GM12878 (cell line): ENCODE data around the gene RIMBP2. TPM values are rescaled to one million over a fixed set of nuclear protein-coding genes. Genes with fewer than 3 reads are reported as not detected.

ENCODE experiments used
- ATAC-seq: fragments of 200-7000 bp; cut with Tn5 transposase; 3 replicates; pipeline ENCODE4 v1.9.1; 2020; ENCODE audit warnings: mild to moderate bottlenecking, moderate library complexity
- BruUV-seq: library from RNA; stranded (reverse); fragments of 400-500 nt; replicated peaks from 2 replicates; lab custom pipeline; 2021; lab: Mats Ljungman, UMichigan
- CTCF ChIA-PET: fragments of 300-600 bp; sonication (Branson Sonifier 250); formaldehyde crosslinking; extraction: SDS; loops from one replicate; lab custom pipeline; 2021; ENCODE audit warnings: inconsistent platforms; lab: Yijun Ruan, JAX
- POLR2A ChIA-PET: fragments of 350-600 bp; formaldehyde crosslinking; extraction: SDS; loops from one replicate; lab custom pipeline; 2021; ENCODE audit warnings: inconsistent platforms; lab: Charles Lee
- RAD21 ChIA-PET: fragments of 300-600 bp; sonication (Branson Sonifier 250); formaldehyde crosslinking; loops from one replicate; lab custom pipeline; 2023; ENCODE audit warnings: antibody characterized with exemption; ENCODE audit not compliant: unreplicated experiment; lab: Charles Lee
- SMC1A ChIA-PET: fragments of 300-600 bp; sonication (Branson Sonifier 250); formaldehyde crosslinking; loops from one replicate; lab custom pipeline; 2023; ENCODE audit not compliant: unreplicated experiment, uncharacterized antibody; lab: Charles Lee
- DNase-seq: peaks from one replicate; pipeline ENCODE4 v3.0.0-alpha.2; 2011; ENCODE audit warnings: low read depth, low spot score
- FAIRE-seq: peaks from 3 replicates; lab custom pipeline; 2011; peaks lifted over from hg19 to GRCh38; lab: Jason Lieb, UNC
- H2AFZ ChIP-seq: 2 replicates; pipeline ENCODE4 v1.6.0; 2011; ENCODE audit warnings: low read depth, low read length, control low read depth; ENCODE audit not compliant: control insufficient read depth
- H3K27ac ChIP-seq: 2 replicates; pipeline ENCODE4 v1.5.1; 2011; ENCODE audit warnings: control low read depth; ENCODE audit not compliant: control insufficient read depth, insufficient read depth
- H3K27me3 ChIP-seq, 2 experiments: replicated peaks in 1 of 2; 2 replicates each; pipeline versions ENCODE4 v1.6.0 to v1.6.1; 2011; ENCODE audit warnings: low read length in 1 of 2; ENCODE audit not compliant: control insufficient read depth in 2 of 2, insufficient read depth in 2 of 2
- H3K36me3 ChIP-seq, 2 experiments: 2 replicates each; pipeline ENCODE4 v1.5.1; 2011; ENCODE audit warnings: low read length in 1 of 2; ENCODE audit not compliant: control insufficient read depth in 2 of 2, insufficient read depth in 2 of 2
- H3K4me1 ChIP-seq: 2 replicates; pipeline ENCODE4 v1.6.1; 2011; ENCODE audit warnings: mild to moderate bottlenecking, low read length, moderate library complexity, mixed read lengths; ENCODE audit not compliant: control insufficient read depth, insufficient read depth
- H3K4me2 ChIP-seq: 2 replicates; pipeline ENCODE4 v1.6.0; 2011; ENCODE audit warnings: control low read depth; ENCODE audit not compliant: control insufficient read depth, insufficient read depth
- H3K4me3 ChIP-seq: fragments of 200-600 bp; sonication (generic); 2 replicates; pipeline ENCODE4 v1.5.1; 2016
- H3K79me2 ChIP-seq: 2 replicates; pipeline ENCODE4 v1.6.0; 2011; ENCODE audit warnings: low read length; ENCODE audit not compliant: control insufficient read depth, insufficient read depth
- H3K9ac ChIP-seq: 2 replicates; pipeline ENCODE4 v1.8.0; 2011; ENCODE audit warnings: low read length, control low read depth, mixed read lengths; ENCODE audit not compliant: control insufficient read depth, insufficient read depth
- H3K9me3 ChIP-seq: replicated peaks from 3 replicates; pipeline ENCODE4 v1.5.1; 2011; ENCODE audit warnings: mild to moderate bottlenecking, low read length; ENCODE audit not compliant: control insufficient read depth, insufficient read depth
- H4K20me1 ChIP-seq: 2 replicates; pipeline ENCODE4 v1.6.0; 2011; ENCODE audit not compliant: control insufficient read depth, insufficient read depth
- CBX3 ChIP-seq: fragments of 200-600 bp; sonication (generic); IDR thresholded peaks from 2 replicates; pipeline ENCODE4 v1.6.1; 2016; ENCODE audit warnings: low read depth, borderline replicate concordance
- E2F4 ChIP-seq: IDR thresholded peaks from 2 replicates; pipeline ENCODE4 v1.6.1; 2012; ENCODE audit warnings: low read depth, low read length, improper control_type of control experiment
- LARP7 ChIP-seq: fragments of 450-650 bp; IDR thresholded peaks from 2 replicates; pipeline ENCODE4 v1.6.1; 2017; ENCODE audit warnings: mild to moderate bottlenecking
- MEF2A ChIP-seq: IDR thresholded peaks from 2 replicates; pipeline ENCODE4 v1.6.1; 2011; ENCODE audit warnings: low read depth, mild to moderate bottlenecking, low read length, moderate library complexity; ENCODE audit not compliant: insufficient read depth
- MYB ChIP-seq: fragments of 150-350 bp; IDR thresholded peaks from 2 replicates; pipeline ENCODE4 v1.6.1; 2014; ENCODE audit warnings: mild to moderate bottlenecking, low read depth, low read length, borderline replicate concordance
- NBN ChIP-seq: fragments of 450-650 bp; IDR thresholded peaks from 2 replicates; pipeline ENCODE4 v1.6.1; 2016
- NFYB ChIP-seq: IDR thresholded peaks from 2 replicates; pipeline ENCODE4 v1.6.1; 2011; ENCODE audit warnings: low read depth, mild to moderate bottlenecking, low read length, improper control_type of control experiment, moderate library complexity; ENCODE audit not compliant: insufficient read depth
- NR2C1 ChIP-seq: fragments of 450-650 bp; IDR thresholded peaks from 2 replicates; pipeline ENCODE4 v1.6.1; 2017; ENCODE audit warnings: antibody characterized with exemption, mild to moderate bottlenecking, moderate library complexity
- NR2C2 ChIP-seq: IDR thresholded peaks from 2 replicates; pipeline ENCODE4 v1.6.1; 2011; ENCODE audit warnings: borderline replicate concordance, low read depth; ENCODE audit not compliant: control insufficient read depth, insufficient read length
- NR2F1 ChIP-seq: fragments of 450-650 bp; conservative IDR thresholded peaks from 2 replicates; pipeline ENCODE4 v1.6.1; 2017; ENCODE audit warnings: mild to moderate bottlenecking
- PAX8 ChIP-seq: fragments of 450-650 bp; IDR thresholded peaks from 2 replicates; pipeline ENCODE4 v1.6.1; 2017; ENCODE audit warnings: mild to moderate bottlenecking, moderate library complexity
- SKIL ChIP-seq: fragments of 450-650 bp; IDR thresholded peaks from 2 replicates; pipeline ENCODE4 v1.6.1; 2017; ENCODE audit warnings: mild to moderate bottlenecking, low read depth, inconsistent platforms; ENCODE audit not compliant: poor library complexity, severe bottlenecking
- SMC3 ChIP-seq: IDR thresholded peaks from 2 replicates; pipeline ENCODE4 v1.6.1; 2011; ENCODE audit warnings: low read length, improper control_type of control experiment, borderline replicate concordance
- SPI1 ChIP-seq: IDR thresholded peaks from 2 replicates; pipeline ENCODE4 v1.6.1; 2011; ENCODE audit warnings: low read depth, mild to moderate bottlenecking, low read length, moderate library complexity, borderline replicate concordance; ENCODE audit not compliant: insufficient read depth
- WRNIP1 ChIP-seq: IDR thresholded peaks from 2 replicates; pipeline ENCODE4 v1.6.1; 2011; ENCODE audit warnings: low read depth, low read length, improper control_type of control experiment, borderline replicate concordance
- YY1 ChIP-seq: IDR thresholded peaks from 2 replicates; pipeline ENCODE4 v1.6.1; 2011; ENCODE audit warnings: low read depth, mild to moderate bottlenecking, low read length
- ZBTB33 ChIP-seq: fragments of 450-650 bp; IDR thresholded peaks from 2 replicates; pipeline ENCODE4 v1.6.1; 2017; ENCODE audit warnings: mild to moderate bottlenecking
- ZNF207 ChIP-seq: fragments of 450-650 bp; IDR thresholded peaks from 2 replicates; pipeline ENCODE4 v1.6.1; 2014; ENCODE audit warnings: antibody characterized with exemption, mild to moderate bottlenecking, borderline replicate concordance
- ZNF24 ChIP-seq: fragments of 450-650 bp; IDR thresholded peaks from 2 replicates; pipeline ENCODE4 v1.6.1; 2017; ENCODE audit warnings: antibody characterized with exemption, mild to moderate bottlenecking
- ZNF274 ChIP-seq: IDR thresholded peaks from one replicate; pipeline ENCODE4 v1.8.0; 2011; ENCODE audit not compliant: insufficient read length, insufficient read depth
- ZNF384 ChIP-seq: IDR thresholded peaks from 2 replicates; pipeline ENCODE4 v1.6.1; 2012; ENCODE audit warnings: low read depth, mild to moderate bottlenecking, low read length, improper control_type of control experiment, borderline replicate concordance
- ZSCAN29 ChIP-seq: fragments of 450-650 bp; IDR thresholded peaks from 2 replicates; pipeline ENCODE4 v1.6.1; 2017; ENCODE audit warnings: mild to moderate bottlenecking, moderate library complexity
- WGBS: methylation state at CpG from one replicate; pipeline ENCODE4 v1.1.6; 2016; ENCODE audit warnings: low lambda C conversion rate; ENCODE audit not compliant: insufficient replicate concordance, insufficient coverage; ENCODE audit errors: missing lambda C conversion rate; 5-methylcytosine and 5-hydroxymethylcytosine counted together
- in situ Hi-C: fragments of 300-500 bp; cut with MboI; formaldehyde crosslinking; loops from 9 replicates; pipeline ENCODE4 v1.14.3; 2018; ENCODE audit warnings: mixed read lengths
- intact Hi-C: fragments of 100-400 bp; cut with micrococcal nuclease; formaldehyde crosslinking; loops from one replicate; pipeline ENCODE4 v1.14.2; 2022; ENCODE audit not compliant: unreplicated experiment
- polyA plus RNA-seq, 11 experiments: library from polyadenylated mRNA; depleted of rRNA in 4 of 11; unstranded in 6 of 11; stranded (reverse) in 5 of 11; fragments of >200 nt; fragmentation: Nextera tagmentation in 4 of 11; fragmentation: Illumina TruSeq in 1 of 11; extraction: Ambion mirVana in 4 of 11; extraction: Trizol in 1 of 11; gene quantifications; 1 replicate in 1 of 11; 2 replicates in 10 of 11; pipeline versions ENCODE4 v1.2.1 to v1.2.3, GENCODE V29; 2011 to 2016; ENCODE audit warnings: inconsistent platforms in 2 of 11, missing spikeins in 2 of 11, low read depth in 1 of 11
- total RNA-seq, 4 experiments: library from RNA; depleted of rRNA in 3 of 4; stranded (reverse); fragments of >200 nt in 3 of 4; fragmentation: Illumina TruSeq in 1 of 4; extraction: Trizol in 1 of 4; gene quantifications; 2 replicates each; pipeline versions ENCODE4 v1.2.1 to v1.2.3, GENCODE V29; 2013 to 2021

RIMBP2 gene
- total and polyA plus RNA-seq, 10 of the 15 experiments (the other 5 are each of a cell fraction or from before 2014, with no cell fraction given), result 0.04 to 2.9 (median 0.07) TPM; not detected in 1

- no peak for TF ChIP-seq NFYB
- no peak for TF ChIP-seq MEF2A
- no peak for TF ChIP-seq NR2F1
These were observed 204.8 kb downstream of the RIMBP2 start (continued) for GRCh38 chr12:130511285-130511684.

- no TSS peak for BruUV-seq
- ChIA-PET CTCF (no interaction called here), RAD21 (no interaction called here), SMC1A (no interaction called here), POLR2A (no interaction called here)
- TF ChIP-seq SKIL (no peak), NR2C2 (no peak), SMC3 (no peak), WRNIP1 (no peak), NBN (no peak), ZBTB33 (no peak), YY1 (no peak), CBX3 (no peak), ZNF384 (no peak), LARP7 (no peak), SPI1 (no peak), ZNF24 (no peak), ZNF274 (no peak), ZSCAN29 (no peak), NR2C1 (no peak), ZNF207 (no peak), PAX8 (no peak), E2F4 (no peak), MYB (no peak)
- in situ Hi-C loops (no loop called here), intact Hi-C loops (no loop called here)
- ATAC-seq (no peak), FAIRE-seq (no peak), DNase-seq (no peak)
- Histone ChIP-seq H3K4me3 (no peak overlapping the region), H3K36me3 (no peaks in the 10 kb centered on the region), H3K4me1 (no peaks in the 10 kb centered on the region), H3K9me3 (no peaks in the 10 kb centered on the region; the same call in 2 of the 3 replicates), H3K27me3 (no peaks in the 10 kb centered on the region), H3K9ac (no peak overlapping the region), H4K20me1 (no peaks in the 10 kb centered on the region), H2AFZ (no peak overlapping the region), H3K79me2 (no peaks in the 10 kb centered on the region), H3K27ac (no peak overlapping the region), H3K4me2 (no peak overlapping the region)
- 15% methylated on average over 5 of the region's 5 CpGs for WGBS
These were observed 206.6 kb downstream of the RIMBP2 start for GRCh38 chr12:130509454-130509853.
